Left ventricle myocardium inferior (tissue), 1 donor: ENCODE data around the gene NCK2. TPM values are rescaled to one million over a fixed set of nuclear protein-coding genes. Genes with fewer than 3 reads are reported as not detected.

Experiments used
- DNase-seq: peaks from one replicate; pipeline ENCODE4 v3.0.0-alpha.2; 2020
- H3K27ac ChIP-seq: fragments of 200-600 bp; replicated peaks from 2 replicates; pipeline ENCODE4 v1.8.0; 2021
- H3K27me3 ChIP-seq: fragments of 200-600 bp; 2 replicates; pipeline ENCODE4 v1.8.0; 2021; ENCODE audit warnings: low read depth
- H3K36me3 ChIP-seq: fragments of 200-600 bp; 2 replicates; pipeline ENCODE4 v1.8.0; 2021
- H3K4me1 ChIP-seq: fragments of 200-600 bp; 2 replicates; pipeline ENCODE4 v1.8.0; 2021
- H3K4me3 ChIP-seq: fragments of 200-600 bp; 2 replicates; pipeline ENCODE4 v1.8.0; 2021; ENCODE audit warnings: mild to moderate bottlenecking, moderate library complexity
- H3K9me3 ChIP-seq: fragments of 200-600 bp; replicated peaks from 2 replicates; pipeline ENCODE4 v1.8.0; 2021
- CTCF ChIP-seq: fragments of 200-600 bp; IDR thresholded peaks from 2 replicates; pipeline ENCODE4 v1.8.0; 2021; ENCODE audit warnings: antibody characterized with exemption, mild to moderate bottlenecking, borderline replicate concordance
- intact Hi-C: fragments of 100-400 bp; cut with micrococcal nuclease; formaldehyde crosslinking; loops from one replicate; pipeline ENCODE4 v1.11.0; 2022
- total RNA-seq: library from RNA; stranded (reverse); fragmentation: NEBNext Ultra II Directional; extraction: Animal tissue kit (Norgen Biotek cat#: 25700); gene quantifications from one replicate; pipeline ENCODE4 v1.2.1, GENCODE V29; 2021
- donor health status: DM: no; HTN: yes; CAD: no; lungs with severe emphysema.

NCK2 gene
- total RNA-seq, 1 donor from 2014 or later = 24.7 TPM

GRCh38 chr2:105731511-105731910 is 13.2 kb upstream of the NCK2 start:
- intact Hi-C loops = loop anchor here (5.0 kb wide), 1 partner anchor 49 kb away; no protein-coding TSS in a partner anchor
- Histone ChIP-seq H3K36me3 (no peaks in the 10 kb centered on the region), H3K4me3 (no peak overlapping the region), H3K9me3 (peaks cover 21% of the 10 kb centered on the region), H3K27ac (peak overlapping the region; percentile 37), H3K27me3 (no peaks in the 10 kb centered on the region), H3K4me1 (peaks cover 37% of the 10 kb centered on the region)
- TF ChIP-seq CTCF = no peak
- DNase-seq = no peak

GRCh38 chr2:105732101-105732500 is 12.6 kb upstream of the NCK2 start:
- Histone ChIP-seq H3K4me3 (no peak overlapping the region), H3K9me3 (peaks cover 19% of the 10 kb centered on the region), H3K27me3 (no peaks in the 10 kb centered on the region), H3K27ac (peak overlapping the region; percentile 37), H3K36me3 (no peaks in the 10 kb centered on the region), H3K4me1 (peaks cover 37% of the 10 kb centered on the region)
- intact Hi-C loops = loop anchor here (5.0 kb wide), 1 partner anchor 50 kb away; no protein-coding TSS in a partner anchor
- DNase-seq = no peak
- no peak for TF ChIP-seq CTCF

GRCh38 chr2:105732955-105733607 is 11.6 kb upstream of the NCK2 start:
- intact Hi-C loops = loop anchor here (5.0 kb wide), 1 partner anchor 51 kb away; no protein-coding TSS in a partner anchor
- H3K27ac ChIP-seq = no peak overlapping the region
- H3K9me3 ChIP-seq = peaks cover 12% of the 10 kb centered on the region
- H3K36me3 ChIP-seq = no peaks in the 10 kb centered on the region
- no peaks in the 10 kb centered on the region for H3K27me3 ChIP-seq
- no peak for TF ChIP-seq CTCF
- DNase-seq = no peak
- peaks cover 37% of the 10 kb centered on the region for H3K4me1 ChIP-seq
- no peak overlapping the region for H3K4me3 ChIP-seq

- no peak overlapping the region for H3K4me3 ChIP-seq
- H3K36me3 ChIP-seq = no peaks in the 10 kb centered on the region
- H3K27me3 ChIP-seq = no peaks in the 10 kb centered on the region
- H3K27ac ChIP-seq = no peak overlapping the region
- intact Hi-C loops = loop anchor here (5.0 kb wide), 1 partner anchor 52 kb away; no protein-coding TSS in a partner anchor
- peaks cover 37% of the 10 kb centered on the region for H3K4me1 ChIP-seq
- peaks cover 12% of the 10 kb centered on the region for H3K9me3 ChIP-seq
- no peak for DNase-seq
- no peak for TF ChIP-seq CTCF
Observed at GRCh38 chr2:105733875-105734274, 10.8 kb upstream of the NCK2 start.

GRCh38 chr2:105734762-105735538 is 9.8 kb upstream of the NCK2 start:
- intact Hi-C loops = loop anchor here (5.0 kb wide), 1 partner anchor 53 kb away; no protein-coding TSS in a partner anchor
- Histone ChIP-seq H3K36me3 (no peaks in the 10 kb centered on the region), H3K27ac (peak overlapping the region; percentile 45), H3K9me3 (peaks cover 7% of the 10 kb centered on the region), H3K27me3 (no peaks in the 10 kb centered on the region), H3K4me1 (peaks cover 43% of the 10 kb centered on the region), H3K4me3 (no peak overlapping the region)
- TF ChIP-seq CTCF = no peak
- no peak for DNase-seq
